ENCODE measurements around the gene LRBA.

LRBA gene

GRCh38 chr4:150722908-150723362 is 292.1 kb downstream of the LRBA start:
- Histone ChIP-seq H3K9ac (ENCODE audit: low read depth, low read length) (no peak overlapping the region), H4K20me1 (ENCODE audit: insufficient read depth, low read length) (no peaks in the 10 kb centered on the region), H3K27ac (ENCODE audit: low read length) (no peak overlapping the region), H3K4me3 (ENCODE audit: low read depth in 1 of 2, low read length in 2 of 2) (no peak overlapping the region), H3K4me1 (ENCODE audit: insufficient read depth, low read length) (no peaks in the 10 kb centered on the region), H3K27me3 (ENCODE audit: insufficient read depth, low read length, poor library complexity) (no peaks in the 10 kb centered on the region), H3K4me2 (ENCODE audit: insufficient read depth, low read length) (no peak overlapping the region), H3K79me2 (ENCODE audit: insufficient read depth, low read length) (no peaks in the 10 kb centered on the region), H2AFZ (ENCODE audit: low read depth, low read length) (no peak overlapping the region), H3K36me3 (ENCODE audit: insufficient read depth, low read length) (no peaks in the 10 kb centered on the region), H3K9me3 (ENCODE audit: insufficient read depth, low read length, severe bottlenecking) (peaks cover 7% of the 10 kb centered on the region)
- ATAC-seq (ENCODE audit: insufficient read depth, low read depth) (no peak; the same call in 2 of the 3 replicates), DNase-seq (no peak)
- no peak for TF ChIP-seq EZH2 (IDR thresholded peaks at IDR 0.05; ENCODE audit: borderline replicate concordance, low read depth, low read length, severe bottlenecking)
- TF ChIP-seq CTCF (IDR thresholded peaks at IDR 0.05; ENCODE audit: borderline replicate concordance, extremely low read depth, low read length, poor library complexity, severe bottlenecking) = no peak

- no peaks in the 10 kb centered on the region for H3K27me3 ChIP-seq (ENCODE audit: insufficient read depth, low read length, poor library complexity)
- ATAC-seq (ENCODE audit: insufficient read depth, low read depth) = no peak
- no peaks in the 10 kb centered on the region for H3K36me3 ChIP-seq (ENCODE audit: insufficient read depth, low read length)
- TF ChIP-seq EZH2 (IDR thresholded peaks at IDR 0.05; ENCODE audit: borderline replicate concordance, low read depth, low read length, severe bottlenecking) (no peak), CTCF (IDR thresholded peaks at IDR 0.05; ENCODE audit: borderline replicate concordance, extremely low read depth, low read length, poor library complexity, severe bottlenecking) (no peak)
- H3K9me3 ChIP-seq (ENCODE audit: insufficient read depth, low read length, severe bottlenecking) = peaks cover under 1% of the 10 kb centered on the region
- no peaks in the 10 kb centered on the region for H3K79me2 ChIP-seq (ENCODE audit: insufficient read depth, low read length)
- H3K9ac ChIP-seq (ENCODE audit: low read depth, low read length) = no peak overlapping the region
- H3K27ac ChIP-seq (ENCODE audit: low read length) = no peak overlapping the region
- H3K4me3 ChIP-seq (ENCODE audit: low read depth in 1 of 2, low read length in 2 of 2) = no peak overlapping the region
- H3K4me2 ChIP-seq (ENCODE audit: insufficient read depth, low read length) = no peak overlapping the region
- H4K20me1 ChIP-seq (ENCODE audit: insufficient read depth, low read length) = no peaks in the 10 kb centered on the region
- H2AFZ ChIP-seq (ENCODE audit: low read depth, low read length) = no peak overlapping the region
- no peak for DNase-seq
- no peaks in the 10 kb centered on the region for H3K4me1 ChIP-seq (ENCODE audit: insufficient read depth, low read length)
Measured at GRCh38 chr4:150720973-150721518, 294.0 kb downstream of the LRBA start.

- Histone ChIP-seq H3K4me3 (ENCODE audit: low read depth in 1 of 2, low read length in 2 of 2) (no peak overlapping the region), H3K4me1 (ENCODE audit: insufficient read depth, low read length) (no peaks in the 10 kb centered on the region), H3K79me2 (ENCODE audit: insufficient read depth, low read length) (no peaks in the 10 kb centered on the region), H3K9ac (ENCODE audit: low read depth, low read length) (no peak overlapping the region), H2AFZ (ENCODE audit: low read depth, low read length) (no peak overlapping the region), H3K4me2 (ENCODE audit: insufficient read depth, low read length) (no peak overlapping the region), H3K9me3 (ENCODE audit: insufficient read depth, low read length, severe bottlenecking) (no peaks in the 10 kb centered on the region), H3K27me3 (ENCODE audit: insufficient read depth, low read length, poor library complexity) (no peaks in the 10 kb centered on the region), H4K20me1 (ENCODE audit: insufficient read depth, low read length) (no peaks in the 10 kb centered on the region), H3K36me3 (ENCODE audit: insufficient read depth, low read length) (no peaks in the 10 kb centered on the region), H3K27ac (ENCODE audit: low read length) (no peak overlapping the region)
- no peak for TF ChIP-seq EZH2 (IDR thresholded peaks at IDR 0.05; ENCODE audit: borderline replicate concordance, low read depth, low read length, severe bottlenecking)
- no peak for TF ChIP-seq CTCF (IDR thresholded peaks at IDR 0.05; ENCODE audit: borderline replicate concordance, extremely low read depth, low read length, poor library complexity, severe bottlenecking)
- ATAC-seq (ENCODE audit: insufficient read depth, low read depth) = no peak
- no peak for DNase-seq
Measured at GRCh38 chr4:150717952-150718351, 297.1 kb downstream of the LRBA start.
